Endometrium (tissue), 2 donors: Measurements from ENCODE around the gene TMPRSS5.
"Not testable (repeated sequence)": the region's sequence is repeated elsewhere in the genome, so short reads cannot be mapped to it uniquely, and the experiment has no call there.

Source experiments
- FAIRE-seq: peaks from 2 replicates; lab custom pipeline; 2012; peaks lifted over from hg19 to GRCh38; lab: Jason Lieb, UNC
- donor health status: control.
- donor health status: control.

The TMPRSS5 gene

DNA sequence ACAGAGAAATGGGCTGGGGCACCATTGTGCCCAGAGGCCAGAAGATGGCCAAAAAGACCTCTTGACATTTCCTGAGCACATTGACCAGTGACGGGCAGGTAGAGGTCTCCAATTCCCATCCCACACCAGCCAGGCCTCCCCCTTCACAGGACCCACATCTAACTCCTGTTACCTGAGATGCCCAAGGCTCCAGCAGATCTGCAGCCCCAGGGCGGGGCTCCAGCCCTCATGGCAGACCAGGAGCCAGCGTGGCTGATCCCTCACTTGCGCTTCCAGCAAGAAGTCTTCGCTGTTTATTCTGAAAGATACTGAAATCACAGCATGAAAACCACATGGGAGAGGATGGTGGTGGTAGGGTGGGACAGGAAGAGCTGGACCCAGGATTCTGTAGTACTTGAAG is 9.0 kb downstream of the TMPRSS5 start:
- FAIRE-seq = no peak

DNA sequence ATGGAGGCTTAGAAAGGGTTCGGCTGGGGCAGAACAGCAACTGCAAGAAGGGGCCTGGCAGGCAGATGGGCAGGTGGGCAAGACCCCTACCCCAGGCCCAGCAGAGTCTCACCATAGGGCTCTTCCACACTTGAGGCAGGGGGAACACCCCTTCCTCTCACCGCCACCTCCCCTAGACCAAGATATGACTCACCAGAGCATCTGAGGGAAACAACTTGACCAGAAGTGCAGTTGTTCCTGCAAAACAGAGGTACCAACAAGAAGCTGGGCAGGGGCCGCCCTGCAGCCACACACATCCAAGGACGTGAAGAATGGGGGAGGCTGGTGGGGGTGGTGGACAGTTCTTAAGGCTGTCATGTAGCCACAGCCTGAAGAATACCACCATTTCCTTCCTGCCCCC is 10.9 kb downstream of the TMPRSS5 start:
- no peak for FAIRE-seq

DNA sequence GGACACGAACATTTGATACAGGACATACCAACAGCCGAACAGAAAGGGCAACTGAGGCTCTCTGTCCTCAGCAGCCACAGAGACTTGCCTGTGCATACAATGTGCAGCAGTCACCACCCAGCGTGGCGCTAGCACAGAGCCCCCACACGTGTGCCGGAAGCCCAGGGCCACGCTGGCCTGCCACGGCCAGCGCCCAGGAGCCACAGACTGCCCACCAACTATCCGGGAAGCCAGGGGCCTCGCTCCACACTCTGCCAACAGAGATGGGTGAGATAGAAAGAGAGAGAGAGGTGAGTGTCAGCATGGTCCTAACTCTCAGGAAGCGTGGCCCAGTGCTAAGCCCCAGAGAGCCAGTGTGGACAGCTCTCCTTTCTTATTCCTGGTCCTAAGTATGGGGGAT is 11.7 kb downstream of the TMPRSS5 start:
- no peak for FAIRE-seq

DNA sequence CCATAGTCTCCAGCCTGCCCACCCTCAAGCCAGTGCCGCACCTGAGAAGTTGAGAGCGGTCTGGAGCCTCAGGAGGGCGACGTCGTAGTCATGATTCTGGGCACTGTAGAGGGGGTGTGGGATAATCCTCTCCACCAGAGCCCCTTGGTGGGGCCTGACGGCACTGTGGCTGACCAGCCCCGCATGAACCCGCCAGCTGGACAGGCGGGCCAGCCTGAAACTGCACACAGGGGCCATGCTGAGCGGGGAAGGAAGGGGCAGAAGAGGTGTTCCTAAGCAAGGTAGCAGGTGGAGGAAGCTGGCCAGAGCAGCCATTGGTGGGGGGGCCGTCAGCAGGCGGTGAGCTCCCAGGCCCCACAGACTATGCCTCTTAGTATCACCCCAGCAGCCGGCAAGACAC is 13.1 kb downstream of the TMPRSS5 start:
- no peak for FAIRE-seq

DNA sequence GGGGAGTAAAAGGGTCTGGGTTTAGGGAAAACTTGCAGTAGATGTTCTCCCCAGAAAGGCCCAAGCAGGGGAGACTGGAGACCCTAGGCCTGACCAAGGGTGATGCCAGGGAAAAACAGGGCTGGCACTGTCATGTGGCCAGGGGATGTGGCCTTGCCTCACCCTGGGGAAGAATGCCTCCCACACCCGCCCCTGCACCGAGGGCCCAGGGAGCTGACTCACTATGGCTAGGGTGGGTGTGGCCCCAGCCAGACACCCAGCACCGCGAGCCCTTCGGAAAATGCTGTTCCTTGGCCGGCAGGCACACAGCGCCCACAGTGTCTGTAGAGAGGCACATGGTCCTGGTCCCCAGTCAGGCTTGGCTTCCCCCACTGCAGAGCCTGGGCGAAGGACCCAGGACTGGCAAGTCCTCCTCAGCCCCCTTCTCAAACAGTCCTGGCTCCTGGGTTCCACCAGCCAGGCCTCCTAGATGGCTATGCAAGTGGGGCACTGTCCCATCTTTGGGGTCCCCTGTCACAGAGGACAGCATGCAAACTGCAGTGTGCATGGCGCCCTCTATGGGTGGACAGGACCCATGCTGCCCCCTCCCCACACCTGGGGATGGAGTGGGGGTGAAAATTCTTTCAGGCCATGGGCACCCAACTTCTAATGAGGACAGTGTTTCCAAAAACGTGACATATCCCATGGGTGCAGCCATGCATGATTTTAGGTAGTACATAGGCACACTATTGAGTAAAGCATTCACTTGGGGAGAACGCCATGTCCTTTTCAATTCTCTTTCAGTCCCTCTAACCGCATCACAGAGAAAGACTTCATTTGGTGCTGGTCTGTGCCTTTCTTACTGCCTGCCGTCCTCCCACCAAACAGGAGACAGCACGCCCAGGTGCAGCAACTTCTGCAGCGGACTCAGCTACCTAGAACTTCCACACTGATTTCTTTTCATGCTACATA is 15.2 kb downstream of the TMPRSS5 start:
- no peak for FAIRE-seq

DNA sequence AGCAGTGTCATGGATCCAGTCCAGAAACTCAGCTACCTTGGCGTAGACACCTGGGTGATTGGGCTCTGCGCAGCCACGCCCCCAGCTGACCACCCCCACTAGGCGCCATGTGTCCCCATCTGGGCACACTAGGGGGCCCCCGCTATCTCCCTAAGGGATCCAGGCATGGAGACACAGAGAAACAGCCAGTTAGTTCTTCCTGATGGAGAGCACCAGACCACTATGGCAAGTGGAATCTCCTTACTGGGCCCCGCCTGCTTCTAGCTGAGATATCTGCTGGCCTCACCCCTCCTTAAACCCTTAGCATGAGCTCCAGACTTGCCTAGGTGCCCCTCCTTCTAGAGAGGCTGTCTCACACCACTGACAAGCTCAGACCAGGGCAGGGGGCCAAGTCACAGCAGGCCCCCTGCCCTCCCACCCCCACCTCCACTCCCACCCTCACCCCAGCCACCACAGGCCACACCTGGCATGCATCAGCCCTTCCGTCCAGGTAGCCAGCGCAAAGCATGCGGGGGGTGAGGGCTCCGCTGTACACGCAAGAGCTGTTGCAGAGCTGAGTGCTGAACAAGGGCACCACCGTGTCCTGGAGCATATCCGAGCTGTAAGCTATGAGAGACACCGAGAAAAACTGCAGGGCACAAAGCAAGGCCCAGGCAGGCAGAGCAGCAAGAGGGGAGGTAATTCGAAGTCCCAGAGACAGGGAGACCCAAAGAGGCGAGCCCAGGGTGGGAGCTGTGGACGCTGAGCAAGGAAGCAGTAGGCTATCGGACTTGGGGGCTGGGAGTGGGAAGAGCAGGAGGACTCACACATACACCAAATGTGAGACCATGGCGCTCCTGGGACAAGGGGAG is 16.1 kb downstream of the TMPRSS5 start:
- no peak for FAIRE-seq

DNA sequence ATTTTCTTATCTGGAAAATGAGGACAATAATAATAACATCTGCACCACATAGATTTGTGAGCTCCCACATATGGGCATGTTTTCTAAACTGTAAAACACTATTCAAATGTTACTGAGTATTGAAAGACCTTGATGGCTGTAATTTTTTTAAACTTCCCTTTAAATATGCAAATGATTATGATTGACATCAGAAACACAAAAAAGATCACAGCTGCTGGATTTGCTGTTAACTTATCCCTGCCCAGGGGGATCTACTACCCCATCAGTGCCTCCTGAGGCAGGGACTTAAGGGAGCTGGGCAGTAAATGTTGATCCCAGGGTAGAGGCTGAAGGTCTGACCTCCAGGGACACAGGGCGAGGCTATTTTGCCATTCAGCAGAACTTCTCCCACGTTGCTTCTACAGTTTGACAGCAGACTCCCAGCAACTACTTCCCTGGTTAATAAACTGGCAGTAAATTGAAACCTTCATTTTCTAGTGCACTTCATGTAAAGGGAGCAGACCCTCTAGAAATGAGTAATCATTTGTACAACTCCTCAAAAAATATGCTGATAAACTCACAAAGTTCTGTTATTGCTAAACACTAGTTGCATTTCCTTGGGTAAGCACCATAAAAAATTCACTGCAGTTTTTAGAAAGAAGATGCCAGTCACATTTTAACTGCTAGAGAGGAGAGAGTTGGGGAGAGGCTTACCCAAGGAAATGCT is 20.3 kb downstream of the TMPRSS5 start:
- FAIRE-seq = no peak

DNA sequence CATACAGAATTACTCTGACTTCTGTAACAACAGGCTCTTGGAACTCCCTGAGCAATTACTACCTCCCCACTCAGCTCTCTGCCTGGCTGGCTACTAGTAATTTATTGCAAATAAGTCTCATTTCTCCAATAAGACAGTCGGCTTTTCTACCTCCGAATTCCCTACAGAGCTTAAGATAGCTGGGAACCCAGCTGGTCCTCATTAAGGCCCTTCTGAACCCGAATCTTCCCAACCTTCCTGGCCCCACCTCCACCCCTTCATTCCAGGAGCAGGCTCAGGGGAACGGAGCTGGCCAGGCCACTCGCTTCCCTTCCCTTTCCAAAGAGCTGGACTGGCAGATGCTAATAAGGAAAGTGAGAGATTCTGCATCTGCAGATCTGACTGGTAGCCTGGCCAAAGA is 21.6 kb downstream of the TMPRSS5 start:
- FAIRE-seq = no peak

DNA sequence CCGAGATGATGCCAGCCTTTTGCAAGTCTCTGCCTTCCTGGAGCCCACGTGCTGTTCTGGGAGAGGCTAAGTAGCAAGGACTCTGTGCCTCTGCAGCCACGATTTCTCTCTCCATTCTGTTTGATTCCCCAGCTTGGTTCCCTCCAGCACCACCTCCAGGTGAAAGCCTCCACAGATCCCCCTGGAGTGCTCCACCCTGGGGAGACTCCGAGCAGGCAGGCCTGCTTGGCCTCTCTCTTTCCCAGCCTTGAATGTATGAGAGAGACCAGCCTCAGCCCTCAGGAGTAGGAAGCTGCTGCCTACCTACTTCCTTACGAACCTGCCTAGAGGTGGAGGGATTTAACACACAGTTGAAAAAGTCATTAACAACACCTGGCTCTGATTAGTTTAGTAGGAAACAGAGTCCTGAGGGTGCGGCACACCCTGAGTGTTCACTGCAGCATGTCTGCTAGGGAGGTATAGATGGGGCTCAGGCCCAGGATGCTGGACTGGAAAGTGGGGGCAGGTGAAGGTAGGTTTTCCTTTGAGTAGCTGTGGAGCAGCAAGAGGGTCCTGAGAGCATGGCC is 22.5 kb downstream of the TMPRSS5 start:
- FAIRE-seq = no peak

DNA sequence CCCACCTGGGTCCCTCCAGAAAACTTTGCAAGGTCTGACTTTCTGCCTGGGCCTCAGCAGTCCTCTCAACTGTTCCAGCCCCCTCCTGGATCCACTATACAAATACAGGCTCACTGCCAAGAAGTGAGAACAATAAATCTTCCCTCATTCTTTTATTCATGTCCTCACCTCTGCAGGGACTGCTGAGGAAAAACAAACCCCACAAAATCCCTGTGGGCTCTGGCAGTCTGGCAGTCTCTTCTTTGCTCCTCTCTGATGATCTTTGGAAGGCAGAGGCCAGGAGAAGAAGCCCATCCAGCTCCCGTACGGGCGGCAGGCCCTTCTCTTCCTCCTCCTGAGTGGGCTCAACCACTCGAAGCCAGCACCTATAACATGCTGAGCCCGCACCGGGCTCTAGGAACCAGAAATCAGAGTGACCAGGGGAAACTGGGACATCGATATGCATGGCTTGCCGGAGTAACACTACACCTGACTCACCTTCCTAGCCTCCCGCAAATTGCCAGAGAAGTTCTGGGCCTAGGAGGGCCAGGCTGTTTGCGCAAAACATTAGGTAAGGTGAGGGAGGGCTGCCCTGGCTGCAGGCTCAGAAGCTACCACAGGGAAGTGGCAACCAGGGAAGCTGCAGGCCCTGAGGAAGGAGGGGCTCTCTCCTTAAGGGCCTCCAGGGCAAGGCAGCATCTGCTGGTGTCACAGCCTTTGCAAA is 24.2 kb downstream of the TMPRSS5 start:
- FAIRE-seq = no peak

DNA sequence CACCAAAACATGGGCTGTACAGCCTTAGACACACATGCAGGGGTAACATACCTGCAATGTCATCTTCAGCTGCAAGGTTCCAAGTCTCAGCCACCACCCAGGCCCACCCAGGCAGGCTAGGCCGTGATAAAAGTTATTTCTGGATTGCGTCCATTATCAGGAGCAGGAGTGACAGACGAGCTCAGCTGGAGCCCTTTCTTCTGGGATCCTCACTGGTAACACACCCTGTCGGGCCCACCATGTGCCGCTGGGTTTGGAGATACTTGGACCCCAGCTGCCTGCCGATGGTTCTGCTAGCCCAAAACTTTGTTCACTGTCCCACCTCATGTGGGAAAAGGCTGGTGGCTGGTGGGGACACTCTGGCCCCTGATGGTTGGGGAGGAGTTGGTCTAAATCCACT is 24.8 kb downstream of the TMPRSS5 start:
- FAIRE-seq = no peak

DNA sequence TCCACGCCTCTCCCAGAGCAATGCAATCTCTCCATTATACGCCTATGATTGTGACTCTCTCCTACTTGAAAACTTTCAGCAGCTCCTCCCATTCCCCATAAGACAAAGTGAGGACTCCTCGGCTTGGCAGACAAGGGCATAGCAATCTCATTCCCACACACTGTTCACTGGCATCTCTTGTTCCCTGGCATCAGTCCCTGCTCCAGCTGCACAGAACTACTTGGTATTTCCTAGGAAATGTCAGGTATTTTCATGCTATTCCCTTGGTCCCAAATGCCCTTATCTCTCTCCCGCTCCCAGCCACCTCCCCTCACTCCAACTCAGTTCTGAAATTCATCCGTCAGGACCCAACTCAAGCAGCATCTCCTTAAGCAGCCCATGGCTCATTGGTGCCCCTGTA is 28.4 kb downstream of the TMPRSS5 start:
- FAIRE-seq = no peak

DNA sequence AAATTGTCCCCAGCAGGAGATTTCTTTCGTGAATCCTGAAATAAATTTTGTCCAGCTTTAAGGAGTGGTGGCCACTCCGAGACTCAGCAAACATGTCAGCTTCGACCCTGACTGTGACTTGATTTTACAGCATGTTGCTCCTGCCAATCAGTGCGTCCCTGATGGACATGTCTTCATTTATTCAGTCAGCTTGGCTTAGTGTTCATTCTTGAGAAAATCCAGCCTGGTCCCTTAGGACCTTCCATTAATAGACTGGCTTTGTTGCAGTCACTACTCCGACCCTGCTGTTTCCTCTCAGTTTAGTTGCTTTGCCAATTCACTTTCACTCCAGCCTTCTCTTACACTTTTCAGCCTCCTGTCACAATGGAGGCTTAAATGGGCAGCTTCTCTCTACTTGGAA is 30.5 kb downstream of the TMPRSS5 start:
- FAIRE-seq = no peak

DNA sequence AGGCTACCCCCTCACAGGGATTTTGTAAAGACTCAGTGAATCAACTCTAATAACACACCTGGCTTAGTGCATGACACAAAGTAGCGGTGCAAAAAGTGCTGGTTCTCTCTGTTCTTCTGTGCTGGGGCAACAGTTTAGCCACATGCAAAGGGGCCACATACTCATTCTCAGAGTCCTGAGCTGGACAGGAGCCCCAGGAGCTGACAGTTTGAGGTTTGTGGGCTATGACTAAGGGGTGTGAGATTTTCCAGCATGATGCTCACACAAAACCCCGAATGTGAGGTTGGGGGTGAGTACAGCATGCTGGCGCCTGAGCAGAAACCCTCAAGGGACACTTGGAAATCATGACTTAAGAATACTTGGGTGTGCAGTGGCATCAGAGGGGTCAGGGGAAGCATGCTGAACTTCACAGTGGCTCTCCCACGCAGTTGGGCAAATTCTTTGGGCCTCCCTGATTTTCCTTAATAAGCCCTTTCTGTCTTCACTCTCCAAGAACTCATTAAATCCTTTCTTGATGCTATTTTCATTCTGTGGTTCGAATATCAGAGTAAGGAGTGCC is 31.0 kb downstream of the TMPRSS5 start:
- FAIRE-seq = no peak

DNA sequence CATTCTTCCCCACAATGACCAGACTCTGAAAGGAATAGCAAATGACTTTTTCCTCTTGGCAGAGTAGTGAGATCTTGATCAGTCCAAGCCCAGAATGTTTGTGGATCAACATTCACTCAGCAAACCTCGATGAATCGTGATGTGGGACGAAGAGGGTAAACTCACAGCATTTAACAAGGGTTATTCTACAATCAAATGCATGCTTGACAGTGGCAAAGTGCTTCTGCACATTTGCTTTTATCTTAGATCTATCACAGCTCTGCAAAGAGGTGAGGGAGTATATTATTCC is 31.8 kb downstream of the TMPRSS5 start:
- no peak for FAIRE-seq

DNA sequence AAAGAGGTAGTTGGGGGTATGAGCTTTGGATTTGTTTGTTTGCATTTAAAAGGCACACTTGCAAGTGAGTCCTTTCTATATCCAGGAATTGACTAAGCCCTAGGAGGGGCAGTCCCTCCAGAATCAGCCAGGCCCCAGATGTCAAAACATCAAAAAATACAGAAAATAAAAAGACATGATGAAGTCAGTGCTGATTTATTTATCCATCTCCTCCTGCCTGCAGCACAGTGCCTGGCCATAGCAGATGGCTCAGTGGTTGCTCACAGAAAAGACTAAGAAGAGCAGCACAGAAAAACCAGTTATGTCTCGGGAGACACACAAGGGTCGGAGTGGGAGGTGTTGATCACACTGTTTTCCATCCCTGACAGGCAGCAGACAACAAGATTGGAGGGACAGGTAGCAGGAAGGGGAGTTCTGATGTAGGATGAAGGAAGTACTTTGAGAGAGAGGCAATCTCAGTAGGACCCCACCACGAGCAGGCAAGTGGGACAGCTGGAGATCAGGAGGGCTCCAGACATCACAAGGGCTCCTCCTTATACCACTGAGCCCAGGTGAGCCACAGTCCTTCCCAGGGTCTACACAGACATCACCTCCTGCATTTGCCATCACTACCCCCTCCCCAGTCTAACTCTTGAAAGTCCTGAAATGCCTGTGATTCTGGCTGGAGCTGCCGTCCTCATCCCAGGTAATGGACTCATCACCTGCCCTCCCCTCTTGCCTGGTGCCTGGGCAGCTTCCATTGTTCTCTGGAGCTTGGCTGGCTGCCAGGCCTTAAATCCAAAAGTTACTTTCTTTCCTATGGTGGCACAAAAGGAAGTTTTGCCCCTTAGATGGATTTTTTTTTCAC is 32.3 kb downstream of the TMPRSS5 start:
- FAIRE-seq = no peak

DNA sequence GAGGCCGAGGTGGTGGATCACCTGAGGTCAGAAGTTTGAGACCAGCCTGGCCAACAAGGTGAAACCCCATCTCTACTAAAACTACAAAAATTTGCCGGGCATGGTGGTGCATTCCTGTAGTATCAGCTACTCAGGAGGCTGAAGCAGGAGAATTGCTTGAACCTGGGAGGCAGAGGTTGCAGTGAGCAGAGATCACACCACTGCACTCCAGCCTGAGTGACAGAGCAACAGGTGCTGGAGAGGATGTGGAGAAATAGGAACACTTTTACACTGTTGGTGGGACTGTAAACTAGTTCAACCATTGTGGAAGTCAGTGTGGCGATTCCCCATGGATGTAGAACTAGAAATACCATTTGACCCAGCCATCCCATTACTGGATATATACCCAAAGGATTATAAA is 34.2 kb downstream of the TMPRSS5 start:
- FAIRE-seq = not testable (repeated sequence)

DNA sequence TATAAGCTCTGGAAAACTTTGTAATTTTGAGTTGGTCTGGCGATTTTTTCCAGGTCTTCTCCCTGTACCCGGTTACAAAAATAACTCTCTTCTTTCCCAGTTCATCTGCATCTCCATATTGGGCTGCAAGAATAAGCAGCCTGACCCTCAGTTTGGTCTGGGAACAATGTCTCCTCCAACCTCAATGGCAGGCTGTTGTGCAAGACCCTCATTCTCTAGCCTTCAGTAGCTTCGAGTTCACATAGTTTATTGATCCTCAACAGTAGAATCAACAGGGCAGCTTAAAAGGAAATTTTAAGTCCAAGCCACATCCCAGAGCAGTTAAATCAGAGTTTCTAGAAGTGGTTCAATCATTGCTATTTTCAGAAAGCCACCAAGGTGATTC is 35.3 kb downstream of the TMPRSS5 start:
- no peak for FAIRE-seq

DNA sequence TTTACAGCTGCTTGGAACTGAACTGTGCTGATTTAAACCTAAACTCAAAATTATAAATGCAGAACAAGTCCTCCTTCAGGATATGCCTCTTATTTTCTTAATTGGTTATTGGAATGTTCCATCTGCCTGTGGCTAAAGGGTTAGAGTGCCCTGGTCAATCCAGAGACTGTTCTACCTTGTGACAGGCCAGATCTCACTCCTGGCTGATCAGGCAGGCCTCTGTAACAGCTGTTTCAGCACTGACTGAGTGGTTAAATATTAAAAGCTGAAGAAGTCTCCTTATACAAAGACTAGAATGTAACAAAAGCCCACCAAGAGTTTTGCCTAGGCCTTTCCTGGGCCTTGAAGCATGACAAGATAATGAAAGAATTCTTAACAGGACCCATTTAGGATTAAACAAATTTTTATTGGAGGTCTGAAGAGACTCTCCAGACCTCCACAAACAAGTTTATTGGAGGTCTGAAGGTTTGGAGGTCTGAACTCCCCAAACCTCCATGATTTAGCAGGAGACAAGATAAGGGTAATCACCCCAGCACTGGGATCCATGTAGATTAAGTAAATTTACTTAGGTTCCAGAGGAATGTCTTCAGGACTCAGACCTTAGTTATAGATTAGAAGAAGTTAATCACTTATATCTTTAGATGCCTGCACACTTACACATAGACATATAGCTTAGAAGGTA is 35.8 kb downstream of the TMPRSS5 start:
- FAIRE-seq = no peak

DNA sequence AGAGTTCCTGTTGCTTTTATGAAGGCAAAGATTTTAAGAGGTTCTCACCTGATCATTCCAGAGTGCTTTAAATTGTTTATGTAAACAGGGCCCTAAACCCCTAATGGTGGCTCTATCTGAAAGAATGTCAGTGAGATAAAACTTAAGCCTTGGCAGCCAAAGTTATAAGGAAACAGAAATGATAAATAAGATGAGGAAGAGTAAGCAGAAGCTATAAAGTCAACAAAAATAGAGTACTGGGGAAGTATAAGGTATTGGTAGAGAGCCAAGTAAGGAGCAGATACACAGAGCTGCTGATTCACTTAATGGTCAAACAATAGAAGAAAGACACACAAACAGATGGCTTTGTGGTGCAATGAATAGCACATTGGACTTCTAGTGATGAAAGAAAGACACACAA is 37.9 kb downstream of the TMPRSS5 start:
- no peak for FAIRE-seq
